HG02973 (cell line): Measurements from ENCODE around the gene NDUFAF8.

Experiments
- ATAC-seq: cut with Tn5 transposase; IDR thresholded peaks from one replicate; pipeline ENCODE4 v1.9.1; 2021; ENCODE audit warnings: moderate library complexity; ENCODE audit not compliant: unreplicated experiment

NDUFAF8 gene

GRCh38 chr17:81237591-81238489 lies 1.3 kb upstream of the NDUFAF8 start:
- ATAC-seq = no peak

- ATAC-seq = no peak
These were observed 666 bp upstream of the NDUFAF8 start for GRCh38 chr17:81238490-81238814.

GRCh38 chr17:81239714-81240555 lies 817 bp downstream of the NDUFAF8 start:
- no peak for ATAC-seq

DNA sequence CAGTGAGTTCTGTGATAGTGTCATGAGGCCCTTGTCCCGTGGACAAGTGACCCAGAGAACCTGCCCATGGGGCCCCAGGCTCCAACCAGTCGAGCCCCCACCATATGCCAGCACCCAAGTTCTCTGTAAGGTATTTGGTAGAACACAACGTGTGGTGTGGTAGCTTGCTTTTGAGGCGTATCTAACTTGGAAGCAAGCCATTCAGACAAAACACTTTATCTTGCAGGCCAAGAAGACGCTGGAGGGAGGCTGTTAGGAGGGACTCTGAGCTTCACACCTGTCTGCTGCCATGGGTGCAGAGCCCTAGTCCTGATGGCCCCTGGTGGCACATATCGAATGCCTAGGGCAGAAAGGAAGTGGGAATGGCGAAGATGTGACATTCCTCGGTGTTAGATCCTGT lies 1.6 kb downstream of the NDUFAF8 start:
- ATAC-seq = no peak

GRCh38 chr17:81241203-81241602 lies 2.1 kb downstream of the NDUFAF8 start:
- ATAC-seq = no peak

- no peak for ATAC-seq
These were observed 2.7 kb downstream of the NDUFAF8 start for GRCh38 chr17:81241648-81242420.

- ATAC-seq = no peak
These were observed 3.6 kb downstream of the NDUFAF8 start for GRCh38 chr17:81242421-81243332.

- no peak for ATAC-seq
These were observed 4.2 kb downstream of the NDUFAF8 start for GRCh38 chr17:81243333-81243664.

DNA sequence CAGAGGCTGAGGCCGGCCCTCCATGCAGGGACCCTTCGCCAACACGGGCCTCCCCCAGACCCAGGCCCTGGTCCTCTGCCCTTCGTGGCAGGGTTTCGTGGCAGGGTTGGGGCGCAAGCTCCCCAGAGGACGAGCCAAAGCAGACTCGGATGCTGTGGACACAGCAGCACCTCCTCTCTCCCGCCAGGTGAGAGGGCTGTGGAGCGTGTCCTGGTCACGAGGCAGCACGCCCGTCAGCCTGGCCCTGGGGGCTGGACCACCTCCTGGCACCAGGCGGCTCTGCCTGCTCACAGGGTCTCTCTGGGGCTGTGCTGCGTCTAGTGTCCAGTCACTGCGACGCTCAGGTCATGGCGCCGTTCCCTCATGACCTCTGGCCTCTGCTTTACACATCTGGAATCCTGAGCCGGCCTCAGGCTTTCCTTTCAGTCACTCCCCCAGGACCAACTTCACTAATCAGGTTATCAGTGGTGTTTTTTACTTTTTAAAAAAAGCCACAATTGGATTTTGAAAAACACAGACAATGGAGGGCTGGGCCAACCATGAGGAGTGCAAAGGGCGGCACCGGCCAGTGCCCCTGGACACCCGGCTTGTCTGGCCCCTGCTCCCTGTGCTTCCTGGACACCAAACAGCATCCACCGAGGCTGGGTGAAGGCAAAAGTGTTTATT lies 5.4 kb downstream of the NDUFAF8 start:
- no peak for ATAC-seq

DNA sequence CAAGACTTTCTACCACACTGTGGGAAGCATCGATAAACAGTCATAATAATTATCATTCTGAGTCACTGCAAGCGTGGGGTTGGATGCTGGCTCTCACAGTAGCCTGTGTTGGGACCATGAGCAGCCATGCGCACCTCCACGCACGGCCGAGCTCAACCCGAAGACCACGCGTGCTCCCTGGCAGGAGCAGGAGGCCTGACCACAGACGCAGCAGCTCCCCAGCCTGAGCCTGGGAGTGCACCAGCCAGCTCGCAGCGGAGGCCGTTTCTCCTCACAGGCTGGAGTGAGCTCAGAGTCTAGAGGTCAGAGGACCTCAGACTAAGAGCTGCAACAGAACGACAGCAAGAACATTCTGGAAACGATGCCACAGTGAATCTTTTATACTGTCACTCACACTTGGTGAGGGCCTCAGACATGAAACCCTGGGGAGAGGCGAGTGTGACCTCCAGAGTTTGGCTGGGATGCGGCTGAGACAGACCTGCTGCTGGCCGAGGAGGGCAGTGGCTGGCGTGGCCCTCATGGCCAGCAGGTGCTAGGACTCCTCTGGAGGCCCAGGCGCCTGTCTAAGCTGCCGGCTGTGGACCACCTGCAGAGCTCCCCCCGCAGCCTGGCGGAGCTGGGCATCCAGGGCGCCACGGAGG lies 6.0 kb downstream of the NDUFAF8 start:
- no peak for ATAC-seq

DNA sequence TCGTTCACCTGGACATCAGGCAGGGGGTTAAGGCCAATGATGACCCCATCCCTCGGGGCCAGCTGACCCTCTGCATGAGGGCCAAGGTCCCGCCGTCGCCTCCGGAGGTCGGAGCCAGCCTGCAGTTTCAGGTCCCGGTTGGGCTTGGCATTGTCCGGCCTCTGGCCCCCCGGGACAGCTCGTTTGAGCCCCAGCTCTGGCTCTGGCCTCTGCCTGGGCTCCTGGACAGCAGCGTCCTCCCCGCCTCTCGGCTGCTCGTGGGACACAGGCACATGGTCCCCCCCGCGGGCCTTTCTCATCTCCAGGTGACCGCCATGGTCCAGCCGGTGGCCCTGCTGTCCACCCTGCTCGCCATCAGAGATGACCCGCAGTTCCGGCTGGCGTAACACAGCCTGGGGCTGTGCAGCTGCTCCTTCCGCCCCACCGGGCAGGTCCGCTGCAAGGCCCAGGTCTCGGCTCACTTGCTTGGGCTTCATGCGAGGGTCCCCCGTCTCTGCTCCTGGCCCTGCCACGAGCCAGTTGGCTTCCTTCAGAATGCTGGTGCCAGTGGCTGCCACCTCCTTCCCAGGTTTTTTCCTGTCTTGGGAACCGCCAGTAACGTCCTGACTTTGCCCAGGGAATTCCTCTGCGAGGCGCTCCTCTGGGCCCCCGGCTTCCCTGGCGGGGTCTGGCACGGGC lies 6.7 kb downstream of the NDUFAF8 start:
- no peak for ATAC-seq

GRCh38 chr17:81246343-81246670 lies 7.2 kb downstream of the NDUFAF8 start:
- ATAC-seq = no peak

GRCh38 chr17:81246679-81247338 lies 7.7 kb downstream of the NDUFAF8 start:
- no peak for ATAC-seq

DNA sequence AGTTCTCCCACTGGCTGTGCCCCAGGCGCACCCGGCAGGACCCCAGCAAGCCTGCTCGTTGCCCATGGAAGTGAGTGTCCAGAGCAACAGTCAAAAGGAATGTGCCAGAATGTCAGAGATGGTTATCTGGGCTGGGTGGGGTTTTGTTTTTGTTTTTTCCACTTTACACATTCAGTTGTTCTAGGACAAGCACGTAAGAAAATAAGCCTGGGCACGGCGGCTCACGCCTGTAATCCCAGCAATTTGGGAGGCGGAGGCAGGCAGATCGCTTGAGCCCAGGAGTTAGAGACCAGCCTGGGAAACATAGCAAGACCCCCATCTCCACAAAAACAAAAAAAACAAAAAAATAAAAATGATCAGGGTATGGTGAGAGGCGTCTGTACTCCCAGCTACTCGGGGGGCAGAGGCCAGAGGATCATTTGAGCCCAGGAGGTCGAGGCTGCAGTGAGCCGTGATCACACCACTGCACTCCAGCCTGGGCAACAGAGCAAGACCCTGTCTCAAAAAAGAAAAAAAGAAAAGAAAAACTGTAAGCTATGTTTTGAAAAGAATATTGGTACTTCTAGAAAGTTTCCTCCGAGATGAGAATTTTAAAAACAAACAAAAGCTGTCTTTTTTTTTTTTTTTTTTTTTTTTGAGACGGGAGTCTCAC lies 8.3 kb downstream of the NDUFAF8 start:
- ATAC-seq = no peak

- no peak for ATAC-seq
These were observed 9.5 kb downstream of the NDUFAF8 start for GRCh38 chr17:81248649-81249048.

- ATAC-seq = no peak
These were observed 10.3 kb downstream of the NDUFAF8 start for GRCh38 chr17:81249223-81250040.
